H1 (cell line): ENCODE measurements around the gene MEGF11.

Experiments
- CEBPB ChIP-seq: IDR thresholded peaks from 2 replicates; pipeline ENCODE4 v1.6.1; 2012; ENCODE audit warnings: low read depth, low read length
- CHD2 ChIP-seq: IDR thresholded peaks from 2 replicates; pipeline ENCODE4 v1.6.1; 2012; ENCODE audit warnings: low read length, improper control_type of control experiment
- E2F6 ChIP-seq: IDR thresholded peaks from 2 replicates; pipeline ENCODE4 v1.6.1; 2012; ENCODE audit warnings: inconsistent platforms
- EP300 ChIP-seq, 2 experiments: IDR thresholded peaks; 1 replicate in 1 of 2; 2 replicates in 1 of 2; pipeline ENCODE4 v1.6.1; 2011 to 2012; ENCODE audit warnings: low read depth in 2 of 2, low read length in 2 of 2, mild to moderate bottlenecking in 2 of 2, borderline replicate concordance in 1 of 2, inconsistent platforms in 1 of 2, moderate library complexity in 1 of 2
- TF ChIP-seq, protein P1 (sequence below), 3 experiments: IDR thresholded peaks; 1 replicate in 2 of 3; 2 replicates in 1 of 3; pipeline versions ENCODE4 v1.5.1 to v1.6.1; 2011; ENCODE audit warnings: low read length in 3 of 3, mild to moderate bottlenecking in 3 of 3, inconsistent platforms in 2 of 3, low read depth in 1 of 3, moderate library complexity in 1 of 3; ENCODE audit not compliant: insufficient read depth in 1 of 3; ENCODE audit errors: control extremely low read depth in 1 of 3
- TF ChIP-seq, protein P2 (sequence below): IDR thresholded peaks from 2 replicates; pipeline ENCODE4 v1.6.1; 2011; ENCODE audit warnings: low read length, improper control_type of control experiment

- TF ChIP-seq, protein P1, sequence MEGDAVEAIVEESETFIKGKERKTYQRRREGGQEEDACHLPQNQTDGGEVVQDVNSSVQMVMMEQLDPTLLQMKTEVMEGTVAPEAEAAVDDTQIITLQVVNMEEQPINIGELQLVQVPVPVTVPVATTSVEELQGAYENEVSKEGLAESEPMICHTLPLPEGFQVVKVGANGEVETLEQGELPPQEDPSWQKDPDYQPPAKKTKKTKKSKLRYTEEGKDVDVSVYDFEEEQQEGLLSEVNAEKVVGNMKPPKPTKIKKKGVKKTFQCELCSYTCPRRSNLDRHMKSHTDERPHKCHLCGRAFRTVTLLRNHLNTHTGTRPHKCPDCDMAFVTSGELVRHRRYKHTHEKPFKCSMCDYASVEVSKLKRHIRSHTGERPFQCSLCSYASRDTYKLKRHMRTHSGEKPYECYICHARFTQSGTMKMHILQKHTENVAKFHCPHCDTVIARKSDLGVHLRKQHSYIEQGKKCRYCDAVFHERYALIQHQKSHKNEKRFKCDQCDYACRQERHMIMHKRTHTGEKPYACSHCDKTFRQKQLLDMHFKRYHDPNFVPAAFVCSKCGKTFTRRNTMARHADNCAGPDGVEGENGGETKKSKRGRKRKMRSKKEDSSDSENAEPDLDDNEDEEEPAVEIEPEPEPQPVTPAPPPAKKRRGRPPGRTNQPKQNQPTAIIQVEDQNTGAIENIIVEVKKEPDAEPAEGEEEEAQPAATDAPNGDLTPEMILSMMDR (IDR thresholded peaks at IDR 0.05; ENCODE audit: control extremely low read depth in 1 of 3, insufficient read depth in 1 of 3, low read depth in 1 of 3, low read length in 3 of 3) = no peak
- no peak for TF ChIP-seq EP300 (IDR thresholded peaks at IDR 0.05; ENCODE audit: borderline replicate concordance in 1 of 2, low read depth in 2 of 2, low read length in 2 of 2)
- TF ChIP-seq, protein P2, sequence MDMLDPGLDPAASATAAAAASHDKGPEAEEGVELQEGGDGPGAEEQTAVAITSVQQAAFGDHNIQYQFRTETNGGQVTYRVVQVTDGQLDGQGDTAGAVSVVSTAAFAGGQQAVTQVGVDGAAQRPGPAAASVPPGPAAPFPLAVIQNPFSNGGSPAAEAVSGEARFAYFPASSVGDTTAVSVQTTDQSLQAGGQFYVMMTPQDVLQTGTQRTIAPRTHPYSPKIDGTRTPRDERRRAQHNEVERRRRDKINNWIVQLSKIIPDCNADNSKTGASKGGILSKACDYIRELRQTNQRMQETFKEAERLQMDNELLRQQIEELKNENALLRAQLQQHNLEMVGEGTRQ = no peak
- no peak for TF ChIP-seq CHD2
- TF ChIP-seq CEBPB = no peak
- TF ChIP-seq E2F6 = no peak
Observed at GRCh38 chr15:66147440-66147839, 106.1 kb downstream of the MEGF11 start.
